Sigmoid colon (tissue), 4 donors: Measurements from ENCODE around the gene POPDC2.

Experiments
- CTCF ChIP-seq, 4 experiments: fragments of 450-650 bp in 3 of 4; fragments of 200-600 bp in 1 of 4; IDR thresholded peaks; one replicate each; pipeline ENCODE4 v1.5.1; 2016 to 2019; ENCODE audit warnings: antibody characterized with exemption in 4 of 4, mild to moderate bottlenecking in 3 of 4, moderate library complexity in 2 of 4
- POLR2A ChIP-seq, 2 donors: fragments of 450-650 bp; IDR thresholded peaks; one replicate each; pipeline ENCODE4 v1.6.1; 2016; ENCODE audit warnings: antibody characterized with exemption in 2 of 2, mild to moderate bottlenecking in 2 of 2, moderate library complexity in 2 of 2
- POLR2AphosphoS5 ChIP-seq, 4 donors: sonication (generic); formaldehyde crosslinking; IDR thresholded peaks; one replicate each; pipeline ENCODE4 v1.6.1; 2017; ENCODE audit warnings: antibody characterized with exemption in 4 of 4

GRCh38 chr3:119627461-119627860 lies 32.9 kb downstream of the POPDC2 start:
- no peak for TF ChIP-seq POLR2A (IDR thresholded peaks at IDR 0.05)
- TF ChIP-seq CTCF (IDR thresholded peaks at IDR 0.05) = no peak
- no peak for TF ChIP-seq POLR2AphosphoS5 (IDR thresholded peaks at IDR 0.05)
